Activated naive CD4-positive, alpha-beta T cell treated with anti-CD3 and anti-CD28 coated beads, Interleukin-2, amount 50 U/mL, for 24 hours (primary cell): ENCODE results near the gene CSNK1A1L.

Experiments
- H3K27ac Mint-ChIP-seq: one replicate; pipeline ENCODE4 v1.8.0; 2021; ENCODE audit warnings: mild to moderate bottlenecking, mixed read lengths
- H3K27me3 Mint-ChIP-seq: one replicate; pipeline ENCODE4 v1.8.0; 2021; ENCODE audit warnings: mixed read lengths
- H3K36me3 Mint-ChIP-seq: one replicate; pipeline ENCODE4 v1.8.0; 2021; ENCODE audit warnings: mixed read lengths
- H3K4me1 Mint-ChIP-seq: one replicate; pipeline ENCODE4 v1.8.0; 2021; ENCODE audit warnings: mixed read lengths
- H3K4me3 Mint-ChIP-seq: one replicate; pipeline ENCODE4 v1.8.0; 2021; ENCODE audit warnings: mild to moderate bottlenecking, mixed read lengths
- H3K9me3 Mint-ChIP-seq: one replicate; pipeline ENCODE4 v1.8.0; 2021; ENCODE audit warnings: mixed read lengths

The CSNK1A1L gene

GRCh38 chr13:37105251-37105714, at the start of gene CSNK1A1L:
Gene CSNK1A1L (minus strand): TSS chr13:37105664. CDS start chr13:37105256, 408 bp downstream.
- H3K4me1 Mint-ChIP-seq, result no peaks in the 10 kb centered on the region
- H3K36me3 Mint-ChIP-seq, result no peaks in the 10 kb centered on the region
- no peak within 1 kb of the TSS for H3K4me3 Mint-ChIP-seq
- H3K27me3 Mint-ChIP-seq, result peaks cover 4% of the 10 kb centered on the region
- no peak within 1 kb of the TSS for H3K27ac Mint-ChIP-seq
- H3K9me3 Mint-ChIP-seq, result no peaks in the 10 kb centered on the region

- Mint-ChIP-seq H3K9me3 (no peaks in the 10 kb centered on the region), H3K27me3 (no peaks in the 10 kb centered on the region), H3K4me3 (no peak overlapping the region)
Observed at GRCh38 chr13:37149380-37149779, 43.9 kb upstream of the CSNK1A1L start.

DNA sequence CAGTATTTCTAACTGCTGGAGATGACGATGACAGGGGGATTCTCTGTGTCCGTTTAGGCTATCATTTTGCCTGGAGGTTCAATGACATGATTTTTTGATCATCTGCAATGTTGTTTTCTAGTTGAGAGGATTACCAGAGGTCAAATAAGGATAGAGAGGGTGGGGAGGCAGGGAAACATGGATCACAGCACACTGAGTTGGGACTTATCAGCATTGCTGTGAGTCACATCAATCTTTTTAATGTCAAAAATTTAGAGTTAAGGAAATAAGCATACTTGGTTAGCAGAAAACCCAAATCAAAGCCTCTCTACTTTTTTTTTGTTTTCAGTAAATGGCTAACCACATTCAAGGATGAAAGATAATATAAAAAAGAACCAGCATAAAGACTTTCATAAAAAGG, 43.0 kb upstream of the CSNK1A1L start:
- no peaks in the 10 kb centered on the region for H3K27me3 Mint-ChIP-seq
- no peaks in the 10 kb centered on the region for H3K4me1 Mint-ChIP-seq
- H3K9me3 Mint-ChIP-seq, result no peaks in the 10 kb centered on the region
- H3K4me3 Mint-ChIP-seq, result no peak overlapping the region
- H3K36me3 Mint-ChIP-seq, result no peaks in the 10 kb centered on the region
- no peak overlapping the region for H3K27ac Mint-ChIP-seq

More at GRCh38 chr13:37149380-37149779, 43.9 kb upstream of the CSNK1A1L start:
- no peaks in the 10 kb centered on the region for H3K36me3 Mint-ChIP-seq
- no peak overlapping the region for H3K27ac Mint-ChIP-seq
- no peaks in the 10 kb centered on the region for H3K4me1 Mint-ChIP-seq

DNA sequence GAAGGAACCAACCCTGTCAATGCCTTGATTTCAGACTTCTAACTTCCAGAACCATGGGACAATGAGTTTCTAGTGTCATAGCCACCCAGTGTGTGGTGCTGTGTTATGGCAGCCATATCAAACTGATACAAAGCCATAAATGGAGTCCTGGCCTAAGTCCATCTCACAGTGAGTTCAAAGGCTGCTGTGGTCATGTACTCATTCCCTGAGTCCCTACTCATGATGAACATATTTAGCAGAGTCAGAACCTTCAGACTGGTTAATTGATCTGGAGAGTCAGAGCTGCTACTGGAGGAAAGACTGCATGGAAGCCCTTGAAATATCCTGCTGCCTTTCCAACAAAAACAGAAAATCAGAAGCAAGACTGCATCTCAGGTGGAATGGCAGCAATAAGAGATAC, 39.2 kb upstream of the CSNK1A1L start:
- H3K27ac Mint-ChIP-seq, result no peak overlapping the region
- H3K9me3 Mint-ChIP-seq, result no peaks in the 10 kb centered on the region
- no peaks in the 10 kb centered on the region for H3K36me3 Mint-ChIP-seq
- peaks cover 2% of the 10 kb centered on the region for H3K27me3 Mint-ChIP-seq
- no peaks in the 10 kb centered on the region for H3K4me1 Mint-ChIP-seq
- H3K4me3 Mint-ChIP-seq, result no peak overlapping the region

- Mint-ChIP-seq H3K9me3 (no peaks in the 10 kb centered on the region), H3K4me3 (no peak overlapping the region)
Observed at GRCh38 chr13:37143911-37144310, 38.4 kb upstream of the CSNK1A1L start.

GRCh38 chr13:37142877-37143276, 37.4 kb upstream of the CSNK1A1L start:
- Mint-ChIP-seq H3K27me3 (peaks cover 3% of the 10 kb centered on the region), H3K4me1 (no peaks in the 10 kb centered on the region), H3K9me3 (no peaks in the 10 kb centered on the region), H3K27ac (no peak overlapping the region), H3K36me3 (no peaks in the 10 kb centered on the region), H3K4me3 (no peak overlapping the region)

More at GRCh38 chr13:37143911-37144310, 38.4 kb upstream of the CSNK1A1L start:
- Mint-ChIP-seq H3K36me3 (no peaks in the 10 kb centered on the region), H3K4me1 (no peaks in the 10 kb centered on the region), H3K27ac (no peak overlapping the region), H3K27me3 (peaks cover 2% of the 10 kb centered on the region)

- H3K4me3 Mint-ChIP-seq, result no peak overlapping the region
- no peak overlapping the region for H3K27ac Mint-ChIP-seq
- H3K27me3 Mint-ChIP-seq, result peaks cover 3% of the 10 kb centered on the region
- H3K36me3 Mint-ChIP-seq, result no peaks in the 10 kb centered on the region
- no peaks in the 10 kb centered on the region for H3K9me3 Mint-ChIP-seq
- H3K4me1 Mint-ChIP-seq, result no peaks in the 10 kb centered on the region
Observed at GRCh38 chr13:37141011-37141410, 35.5 kb upstream of the CSNK1A1L start.

DNA sequence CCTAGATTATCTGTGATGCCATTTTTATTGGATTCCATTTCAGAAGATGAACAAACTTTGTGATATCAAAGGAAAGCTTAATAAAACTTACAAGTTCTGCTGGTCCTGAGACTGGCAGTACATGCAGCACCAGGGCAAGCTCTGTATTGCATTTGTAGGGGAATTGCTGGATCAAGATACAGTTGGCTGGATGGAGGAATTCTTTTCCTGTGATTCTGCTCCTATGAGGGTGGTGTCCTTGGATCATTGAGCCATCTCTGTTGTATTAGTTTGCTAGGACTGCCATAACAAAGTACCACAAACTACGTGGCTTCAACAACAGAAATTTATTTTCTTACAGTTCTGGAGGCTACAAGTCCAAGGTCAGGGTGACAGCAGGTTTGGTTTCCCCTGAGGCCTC, 33.9 kb upstream of the CSNK1A1L start:
- H3K4me3 Mint-ChIP-seq, result no peak overlapping the region
- H3K4me1 Mint-ChIP-seq, result no peaks in the 10 kb centered on the region

GRCh38 chr13:37138926-37139325, 33.5 kb upstream of the CSNK1A1L start:
- no peaks in the 10 kb centered on the region for H3K9me3 Mint-ChIP-seq
- H3K4me1 Mint-ChIP-seq, result no peaks in the 10 kb centered on the region
- no peaks in the 10 kb centered on the region for H3K36me3 Mint-ChIP-seq
- peaks cover 3% of the 10 kb centered on the region for H3K27me3 Mint-ChIP-seq
- no peak overlapping the region for H3K4me3 Mint-ChIP-seq
- no peak overlapping the region for H3K27ac Mint-ChIP-seq

More for the DNA sequence above, 33.9 kb upstream of the CSNK1A1L start:
- Mint-ChIP-seq H3K36me3 (no peaks in the 10 kb centered on the region), H3K27me3 (peaks cover 3% of the 10 kb centered on the region), H3K9me3 (no peaks in the 10 kb centered on the region), H3K27ac (no peak overlapping the region)

- H3K27ac Mint-ChIP-seq, result no peak overlapping the region
- no peaks in the 10 kb centered on the region for H3K4me1 Mint-ChIP-seq
- H3K9me3 Mint-ChIP-seq, result no peaks in the 10 kb centered on the region
- H3K36me3 Mint-ChIP-seq, result no peaks in the 10 kb centered on the region
- H3K27me3 Mint-ChIP-seq, result peaks cover 3% of the 10 kb centered on the region
- H3K4me3 Mint-ChIP-seq, result no peak overlapping the region
Observed at GRCh38 chr13:37138169-37138568, 32.7 kb upstream of the CSNK1A1L start.

DNA sequence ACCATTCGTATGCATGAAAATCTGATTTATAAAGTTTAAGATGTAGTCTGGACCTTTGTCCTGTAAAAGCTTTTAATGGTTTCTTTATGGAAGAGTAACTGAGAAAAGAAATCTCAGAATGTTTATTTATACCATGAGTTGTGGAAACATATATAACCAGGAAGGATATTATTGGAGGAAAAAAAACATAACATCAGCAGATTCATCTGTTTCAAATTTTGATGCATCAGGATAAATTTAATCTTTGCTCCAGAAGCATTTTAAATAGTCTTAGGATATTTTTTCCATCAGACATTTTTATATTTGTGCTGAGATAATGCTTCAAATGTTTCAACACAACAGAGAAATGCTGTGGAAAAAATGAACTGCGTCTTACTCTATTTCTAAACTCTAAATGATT, 31.2 kb upstream of the CSNK1A1L start:
- H3K9me3 Mint-ChIP-seq, result no peaks in the 10 kb centered on the region
- H3K36me3 Mint-ChIP-seq, result no peaks in the 10 kb centered on the region
- no peak overlapping the region for H3K4me3 Mint-ChIP-seq
- peaks cover 2% of the 10 kb centered on the region for H3K27me3 Mint-ChIP-seq
- H3K4me1 Mint-ChIP-seq, result no peaks in the 10 kb centered on the region
- no peak overlapping the region for H3K27ac Mint-ChIP-seq

- H3K4me1 Mint-ChIP-seq, result no peaks in the 10 kb centered on the region
- H3K36me3 Mint-ChIP-seq, result no peaks in the 10 kb centered on the region
- no peaks in the 10 kb centered on the region for H3K9me3 Mint-ChIP-seq
- H3K4me3 Mint-ChIP-seq, result no peak overlapping the region
- H3K27me3 Mint-ChIP-seq, result peaks cover 3% of the 10 kb centered on the region
- H3K27ac Mint-ChIP-seq, result no peak overlapping the region
Observed at GRCh38 chr13:37136187-37136586, 30.7 kb upstream of the CSNK1A1L start.

DNA sequence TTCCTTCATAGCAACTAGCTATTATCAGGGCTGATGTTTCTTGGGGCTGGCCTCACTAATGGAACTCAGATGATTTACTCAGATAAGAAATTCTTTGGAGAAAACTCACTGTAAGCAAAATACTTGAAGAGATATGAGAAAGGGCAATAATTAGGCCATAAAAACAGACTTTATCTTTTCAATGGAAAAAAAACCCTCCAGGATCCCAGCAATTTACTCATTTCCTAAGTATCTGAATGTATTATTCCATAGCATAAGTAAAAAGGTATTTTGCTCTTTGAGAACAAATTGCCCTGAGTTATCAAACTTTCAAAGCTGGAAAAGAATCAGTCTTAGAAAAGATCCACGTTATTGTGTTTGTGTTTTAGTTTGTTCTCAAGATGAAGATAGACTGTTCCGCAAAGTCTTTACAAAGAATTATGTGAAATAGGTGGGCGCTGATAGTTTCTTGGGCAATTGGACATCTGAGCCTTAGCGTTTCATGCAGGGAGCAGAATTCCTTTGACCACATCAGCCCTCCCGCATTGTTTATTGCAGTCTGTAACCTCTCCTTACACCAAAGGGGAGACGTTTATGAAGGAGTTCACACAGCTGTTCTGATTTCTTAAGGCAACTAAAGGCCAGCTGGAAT, 29.1 kb upstream of the CSNK1A1L start:
- H3K36me3 Mint-ChIP-seq, result no peaks in the 10 kb centered on the region
- H3K27me3 Mint-ChIP-seq, result peaks cover 4% of the 10 kb centered on the region
- no peaks in the 10 kb centered on the region for H3K4me1 Mint-ChIP-seq
- H3K9me3 Mint-ChIP-seq, result no peaks in the 10 kb centered on the region
- no peak overlapping the region for H3K27ac Mint-ChIP-seq
- no peak overlapping the region for H3K4me3 Mint-ChIP-seq

GRCh38 chr13:37132211-37132610, 26.7 kb upstream of the CSNK1A1L start:
- peaks cover 2% of the 10 kb centered on the region for H3K27me3 Mint-ChIP-seq
- no peak overlapping the region for H3K27ac Mint-ChIP-seq
- H3K36me3 Mint-ChIP-seq, result no peaks in the 10 kb centered on the region
- H3K4me1 Mint-ChIP-seq, result no peaks in the 10 kb centered on the region
- no peak overlapping the region for H3K4me3 Mint-ChIP-seq
- H3K9me3 Mint-ChIP-seq, result no peaks in the 10 kb centered on the region

DNA sequence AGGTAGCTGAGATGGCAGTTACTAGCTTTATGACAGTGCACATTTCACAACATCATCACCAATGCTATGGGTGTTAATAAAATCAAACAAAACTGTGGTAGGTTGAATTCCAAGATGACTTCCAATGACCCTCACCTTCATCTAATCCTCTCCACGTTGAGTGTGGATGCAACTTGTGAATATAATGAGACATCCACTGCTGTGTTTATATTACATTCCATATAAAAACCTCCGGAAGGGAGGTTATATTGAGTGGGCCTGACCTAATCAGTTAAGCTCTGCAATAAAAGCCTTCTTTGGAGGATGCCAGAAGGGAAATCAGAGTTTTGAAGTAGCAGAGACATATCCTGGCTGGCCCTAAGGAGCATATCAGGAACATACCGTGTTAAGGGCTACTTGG, 25.6 kb upstream of the CSNK1A1L start:
- Mint-ChIP-seq H3K27ac (no peak overlapping the region), H3K9me3 (no peaks in the 10 kb centered on the region), H3K36me3 (no peaks in the 10 kb centered on the region)

DNA sequence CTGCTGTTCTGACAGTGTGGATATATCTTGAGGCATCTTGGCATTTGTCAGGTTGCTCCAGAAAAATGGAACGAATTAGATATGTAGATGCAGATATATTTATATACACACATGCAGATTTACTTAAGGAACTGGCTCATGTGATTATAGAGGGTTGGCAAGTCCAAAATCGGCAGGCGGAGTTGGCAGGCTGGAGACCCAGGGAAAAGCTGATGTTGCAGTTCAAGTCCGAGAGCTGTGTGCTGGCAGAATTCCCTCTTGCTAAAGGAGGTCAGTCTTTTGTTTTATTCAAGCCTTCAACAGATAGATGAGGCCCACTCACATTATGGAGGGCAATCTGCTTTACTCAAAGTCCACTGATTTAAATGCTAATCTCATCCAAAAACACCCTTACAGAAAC, 24.4 kb upstream of the CSNK1A1L start:
- no peaks in the 10 kb centered on the region for H3K36me3 Mint-ChIP-seq
- no peak overlapping the region for H3K4me3 Mint-ChIP-seq
- H3K27me3 Mint-ChIP-seq, result peaks cover 2% of the 10 kb centered on the region
- H3K9me3 Mint-ChIP-seq, result no peaks in the 10 kb centered on the region
- no peaks in the 10 kb centered on the region for H3K4me1 Mint-ChIP-seq
- no peak overlapping the region for H3K27ac Mint-ChIP-seq

More for the DNA sequence above, 25.6 kb upstream of the CSNK1A1L start:
- Mint-ChIP-seq H3K4me3 (no peak overlapping the region), H3K27me3 (peaks cover 2% of the 10 kb centered on the region), H3K4me1 (no peaks in the 10 kb centered on the region)
